GM18867 (cell line): ENCODE results near the gene ARSJ.

Experiments used
- ATAC-seq: cut with Tn5 transposase; IDR thresholded peaks from one replicate; pipeline ENCODE4 v1.9.1; 2021; ENCODE audit warnings: mild to moderate bottlenecking, moderate library complexity; ENCODE audit not compliant: unreplicated experiment

ARSJ gene

DNA sequence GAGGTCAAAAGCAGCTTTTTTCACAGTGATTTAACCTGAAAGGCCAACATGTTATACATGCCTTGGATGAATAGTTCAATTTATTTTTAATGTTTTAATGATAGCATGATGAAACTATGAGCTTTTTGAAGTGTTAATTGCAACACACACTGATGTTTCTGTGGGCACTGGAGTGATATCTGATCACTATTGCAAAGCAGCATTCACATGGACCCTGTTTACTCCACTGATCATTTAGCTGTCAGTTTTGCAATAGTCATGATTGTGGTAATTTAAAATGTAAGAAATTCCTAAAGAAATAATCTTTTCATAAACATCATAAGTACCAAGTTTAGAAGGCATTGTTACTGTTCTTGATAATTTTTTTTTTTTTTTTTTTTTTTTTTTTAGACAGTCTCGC, 74.1 kb downstream of the ARSJ start:
- ATAC-seq, result no peak

DNA sequence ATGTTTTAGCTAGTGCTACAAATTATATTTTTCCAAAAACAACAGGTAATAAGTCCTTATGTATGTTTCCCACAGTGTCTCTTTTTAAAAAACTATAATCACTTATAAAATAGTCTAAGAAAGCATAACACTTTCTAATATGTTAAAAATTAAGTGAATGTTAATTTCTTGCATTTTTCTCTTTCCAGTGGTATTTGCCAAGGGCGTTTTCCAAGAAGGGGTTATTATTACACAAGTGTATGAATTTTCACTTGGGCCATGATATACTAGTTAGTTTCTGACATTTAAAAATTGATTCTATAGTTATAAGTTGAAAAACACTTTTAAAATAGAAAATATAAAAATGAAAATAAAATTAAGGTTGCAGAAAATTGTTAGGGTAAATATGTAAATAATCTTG, 74.6 kb downstream of the ARSJ start:
- ATAC-seq, result no peak

DNA sequence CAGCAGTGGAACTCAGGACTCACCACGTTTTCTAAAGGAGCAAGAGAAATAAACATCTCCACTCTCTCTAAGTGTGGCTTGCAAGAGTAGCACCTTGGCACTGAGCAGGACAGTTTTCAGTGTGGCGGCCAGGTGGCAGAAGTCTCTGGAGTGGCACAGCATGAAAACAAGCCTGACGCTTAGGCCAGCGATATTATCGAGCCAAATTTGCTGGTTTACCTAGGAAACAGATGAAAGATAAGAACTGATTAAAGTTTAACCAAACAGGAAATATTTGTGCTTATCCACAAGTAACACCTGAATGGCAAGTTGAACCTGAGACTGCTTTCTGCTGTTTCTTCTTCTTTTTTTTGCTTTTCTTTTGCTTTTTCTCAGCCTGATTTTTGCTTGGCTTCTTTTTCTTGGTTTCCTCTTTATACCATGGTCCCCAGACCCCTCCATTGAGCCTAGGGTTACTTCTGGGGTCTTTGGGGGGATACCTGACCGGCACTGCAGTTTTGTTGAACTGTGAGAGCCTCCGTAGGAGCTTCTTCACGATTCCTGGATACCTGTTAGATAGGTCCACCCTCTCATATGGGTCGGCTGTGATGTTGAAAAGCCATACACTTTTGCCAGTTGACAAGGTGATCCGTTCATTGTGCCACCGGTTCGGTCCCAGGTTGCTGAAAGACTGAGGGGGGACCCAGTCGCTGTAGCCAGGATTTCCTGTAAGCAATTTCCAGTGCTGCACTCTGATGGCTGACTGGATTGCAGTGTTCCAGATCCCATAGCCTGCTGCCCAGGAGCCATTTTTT, 77.3 kb downstream of the ARSJ start:
- ATAC-seq, result peak; percentile 34

DNA sequence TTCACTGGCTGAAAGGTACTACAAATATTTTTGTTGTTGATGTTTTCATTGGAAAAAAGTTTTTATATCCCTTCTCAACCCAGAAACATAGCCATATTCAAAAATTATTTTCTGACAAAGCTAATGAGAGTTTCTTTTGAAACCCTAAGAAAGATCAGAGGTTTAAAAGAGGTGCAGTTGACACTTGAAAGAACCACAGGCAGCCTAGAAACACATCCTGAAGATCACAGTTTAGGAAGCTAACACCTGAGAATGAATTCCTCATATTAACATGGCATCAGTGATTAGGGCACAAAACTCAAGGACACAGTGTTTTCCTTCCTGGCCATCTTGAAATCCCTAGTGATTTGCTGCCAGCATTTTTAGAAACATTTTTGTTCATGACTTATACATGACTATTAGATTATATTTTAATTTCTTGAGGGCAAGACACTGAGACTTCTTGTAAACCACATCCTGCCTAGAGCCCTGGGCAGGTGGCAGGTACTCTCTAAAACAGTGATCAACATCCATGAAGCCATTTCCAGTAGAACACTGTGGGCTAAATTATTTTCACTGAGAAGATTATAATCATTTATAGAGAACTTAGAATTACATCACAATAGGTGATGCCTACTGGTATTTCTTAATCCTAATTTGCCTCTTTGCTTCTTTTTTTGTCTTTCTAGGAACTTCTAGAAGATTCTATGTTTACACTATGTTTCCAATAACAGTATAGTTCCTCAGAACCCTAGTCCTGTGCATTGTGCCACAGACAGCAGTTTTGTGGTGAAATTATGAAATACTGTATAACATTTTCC, 80.0 kb downstream of the ARSJ start:
- ATAC-seq, result peak; percentile 96

DNA sequence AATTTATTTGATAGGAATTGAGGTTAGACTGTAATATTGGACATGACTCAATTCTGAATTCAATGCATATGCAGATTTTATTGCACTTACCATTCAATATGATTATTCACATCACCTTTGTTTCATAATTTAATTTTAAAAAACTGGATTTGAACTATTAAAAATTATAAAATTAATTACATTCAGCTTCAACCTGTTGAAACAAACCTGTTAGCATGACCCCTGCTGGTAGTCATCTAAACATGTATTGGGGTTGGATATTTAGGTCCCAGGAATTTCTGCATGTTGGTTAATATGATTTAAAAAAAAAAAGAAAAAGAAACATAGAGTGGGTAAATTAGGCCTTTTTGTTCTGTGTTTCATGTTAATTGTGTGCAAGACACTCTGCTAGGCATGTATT, 85.9 kb downstream of the ARSJ start:
- no peak for ATAC-seq

DNA sequence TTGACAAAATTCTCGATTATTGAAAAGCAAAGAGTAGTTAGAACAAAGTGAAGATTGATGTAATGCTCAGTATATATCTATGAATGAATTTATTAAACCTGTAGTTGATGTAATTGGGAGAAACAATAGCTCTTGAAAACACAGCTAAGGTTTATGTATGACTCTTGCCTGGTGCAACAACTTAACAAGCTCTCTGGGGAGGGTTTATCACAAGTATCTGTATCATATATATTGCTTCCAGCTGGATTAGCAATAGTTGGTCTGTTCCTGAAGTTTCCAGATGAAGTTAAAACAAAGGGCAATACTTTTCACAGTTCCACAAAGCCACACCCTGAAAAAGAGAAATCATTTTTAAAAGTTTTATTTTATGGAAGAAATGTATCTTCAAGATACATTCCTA, 91.4 kb downstream of the ARSJ start:
- ATAC-seq, result no peak

DNA sequence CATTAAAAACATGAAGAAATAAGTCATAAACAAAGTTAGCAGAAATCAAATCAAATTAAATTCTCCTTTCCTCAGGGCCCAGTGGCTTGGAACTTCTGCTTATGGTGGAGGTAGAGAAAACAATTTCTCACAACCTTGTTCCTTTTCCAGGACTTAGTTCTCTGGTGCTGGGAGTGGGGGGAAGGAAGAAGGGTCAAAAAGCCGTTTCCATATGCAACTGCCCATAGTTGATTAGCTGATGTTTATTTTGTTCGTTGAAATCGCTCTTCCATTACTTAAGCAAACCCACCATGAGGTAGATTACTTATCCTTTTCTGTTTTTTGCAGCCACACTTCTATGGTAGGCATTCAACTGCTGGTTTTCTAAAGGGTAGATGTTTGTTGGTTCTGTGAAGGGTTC, 94.2 kb downstream of the ARSJ start:
- no peak for ATAC-seq

DNA sequence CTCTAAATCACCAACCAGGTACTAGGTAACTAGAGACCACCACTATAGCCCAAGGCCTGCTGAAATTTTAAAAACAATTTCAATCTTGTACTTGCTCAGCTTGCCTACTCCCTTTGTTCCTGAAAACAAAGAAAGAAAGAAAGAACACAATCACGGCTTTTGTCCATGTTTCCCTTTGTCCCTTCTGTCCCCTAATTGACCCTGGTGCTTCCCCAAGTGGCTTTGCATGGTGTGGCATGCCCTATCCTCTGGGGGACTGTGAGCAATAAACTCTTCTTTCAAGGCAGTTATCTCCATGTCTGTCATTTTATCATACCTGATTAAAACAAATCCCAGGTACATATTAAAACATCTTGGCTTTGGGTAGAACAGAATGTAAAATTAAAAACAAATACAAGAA, 94.8 kb downstream of the ARSJ start:
- no peak for ATAC-seq

DNA sequence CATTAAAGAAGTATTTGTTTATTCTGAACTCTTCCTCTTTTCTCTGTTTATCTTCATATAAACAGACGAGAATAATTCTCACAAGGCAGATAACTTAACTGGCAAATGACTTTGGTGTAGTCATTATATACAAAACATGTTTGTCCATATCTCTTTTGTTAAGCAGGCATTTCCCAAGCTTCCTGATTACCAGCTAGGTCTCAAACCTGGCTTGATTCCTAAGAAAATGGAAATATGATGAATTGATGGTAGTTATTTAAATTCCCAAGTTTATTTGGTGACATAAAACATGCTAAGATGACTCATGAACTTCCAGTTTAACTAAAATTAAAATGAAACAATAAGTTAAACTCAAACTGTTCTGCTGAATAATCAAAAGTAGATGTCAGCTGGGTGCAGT, 96.8 kb downstream of the ARSJ start:
- no peak for ATAC-seq

DNA sequence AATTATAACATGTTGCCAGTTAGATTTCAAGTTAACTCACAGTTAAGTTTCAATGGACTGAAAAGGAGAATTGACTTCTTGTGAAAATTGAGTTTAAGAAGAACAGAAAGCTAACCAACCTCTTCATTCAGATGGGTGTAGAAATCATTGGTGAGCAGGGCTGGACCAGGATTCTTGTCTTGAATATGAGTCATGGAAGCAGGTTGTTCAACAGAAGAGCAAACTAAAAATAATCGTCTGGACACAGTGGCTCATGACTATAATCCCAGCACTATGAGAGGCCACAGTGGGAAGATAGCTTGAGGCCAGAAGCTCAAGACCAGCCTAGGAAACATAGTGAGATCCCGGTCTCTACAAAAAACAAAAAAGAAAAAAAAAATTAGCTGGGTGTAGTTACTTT, 98.2 kb downstream of the ARSJ start:
- no peak for ATAC-seq

DNA sequence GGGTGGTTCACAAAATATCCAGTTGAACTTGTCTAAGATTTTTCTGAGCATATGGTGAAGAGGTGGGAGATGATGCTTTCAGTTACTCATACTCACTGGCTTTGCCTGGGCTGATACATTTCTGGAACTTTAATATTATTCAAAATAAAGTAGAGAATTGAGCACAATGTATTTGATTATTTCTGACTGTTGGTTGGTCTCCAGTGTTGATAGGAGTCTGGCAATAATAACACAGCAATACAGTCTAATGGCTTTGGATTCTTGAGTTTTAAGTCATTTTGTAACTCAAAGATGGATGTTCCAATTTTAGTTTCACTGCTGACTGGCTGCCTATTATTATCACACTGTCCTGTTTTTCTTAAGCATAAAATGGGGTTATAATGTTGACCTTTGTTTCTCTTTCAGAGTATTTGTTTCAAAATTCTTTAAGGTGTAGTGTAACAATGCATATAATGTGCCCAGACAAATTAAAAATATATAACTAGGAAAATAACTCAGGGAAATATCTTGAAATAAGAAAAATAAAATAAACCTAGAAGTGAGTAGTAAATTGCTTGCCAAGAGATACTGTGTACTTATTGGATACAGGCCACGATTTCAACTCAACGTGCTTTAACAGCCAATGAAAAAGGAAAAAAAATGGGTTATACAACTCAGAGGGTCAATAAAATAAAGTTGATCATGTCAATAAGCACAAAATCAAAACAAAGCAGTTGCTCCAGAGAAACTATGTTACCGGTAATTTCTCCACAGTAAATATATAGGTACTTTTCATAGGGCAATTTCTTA, 99.0 kb downstream of the ARSJ start:
- no peak for ATAC-seq

DNA sequence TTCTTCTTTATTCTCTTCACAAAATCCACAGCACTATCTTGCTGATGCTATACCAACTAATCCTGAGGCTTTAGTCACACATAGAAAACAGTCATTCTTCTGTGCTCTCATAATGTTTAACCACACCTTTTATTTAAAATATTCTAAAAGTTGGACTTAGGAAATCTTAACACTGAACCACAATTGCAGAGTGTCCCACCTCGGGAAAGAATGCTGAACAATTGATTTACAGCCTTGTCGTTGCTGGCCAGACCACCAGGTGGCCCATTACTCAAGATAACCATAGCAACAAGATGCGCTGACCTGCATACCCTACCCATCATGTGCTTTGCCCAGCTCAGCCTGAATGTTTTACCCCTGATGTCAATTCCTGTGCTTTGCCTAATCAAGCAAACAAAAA, 100.8 kb downstream of the ARSJ start:
- no peak for ATAC-seq

DNA sequence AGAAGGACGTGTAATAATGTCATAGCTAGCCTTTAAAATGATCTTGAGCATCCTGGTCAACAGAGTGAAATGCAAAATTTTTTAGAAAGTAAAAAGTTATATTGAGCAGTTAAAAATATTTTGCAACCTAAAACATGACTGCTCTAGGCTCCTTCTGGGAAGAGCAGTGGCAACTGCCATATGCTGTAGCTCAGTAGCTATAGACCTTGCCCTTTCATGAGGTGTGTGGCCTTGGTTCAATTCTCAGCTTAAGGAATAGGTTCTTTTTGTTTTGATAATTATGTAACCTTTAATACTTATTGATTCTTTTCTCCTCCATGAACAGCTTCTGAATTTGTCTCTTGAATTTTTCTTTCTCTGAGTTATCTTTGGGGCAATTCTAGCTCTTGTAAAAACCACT, 105.0 kb downstream of the ARSJ start:
- ATAC-seq, result no peak

DNA sequence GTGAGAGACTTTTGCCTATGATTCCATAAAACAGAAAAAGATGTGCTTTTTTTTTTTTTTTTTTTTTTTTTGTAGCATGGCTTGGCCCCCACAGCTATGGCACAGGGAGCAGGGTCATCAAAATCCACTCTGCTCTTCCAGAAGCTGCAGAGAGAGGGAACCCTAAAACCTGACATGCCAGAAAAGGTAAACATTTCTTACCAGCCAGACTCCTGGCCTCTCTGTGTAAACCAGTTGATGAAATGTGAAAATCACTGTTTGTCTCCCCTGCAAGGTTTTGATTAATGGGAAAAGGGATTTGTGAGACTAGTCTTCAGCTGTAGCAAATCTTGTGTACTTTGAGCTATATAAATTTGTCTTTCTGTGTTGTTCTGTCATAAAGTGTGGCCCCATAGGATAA, 105.9 kb downstream of the ARSJ start:
- no peak for ATAC-seq

DNA sequence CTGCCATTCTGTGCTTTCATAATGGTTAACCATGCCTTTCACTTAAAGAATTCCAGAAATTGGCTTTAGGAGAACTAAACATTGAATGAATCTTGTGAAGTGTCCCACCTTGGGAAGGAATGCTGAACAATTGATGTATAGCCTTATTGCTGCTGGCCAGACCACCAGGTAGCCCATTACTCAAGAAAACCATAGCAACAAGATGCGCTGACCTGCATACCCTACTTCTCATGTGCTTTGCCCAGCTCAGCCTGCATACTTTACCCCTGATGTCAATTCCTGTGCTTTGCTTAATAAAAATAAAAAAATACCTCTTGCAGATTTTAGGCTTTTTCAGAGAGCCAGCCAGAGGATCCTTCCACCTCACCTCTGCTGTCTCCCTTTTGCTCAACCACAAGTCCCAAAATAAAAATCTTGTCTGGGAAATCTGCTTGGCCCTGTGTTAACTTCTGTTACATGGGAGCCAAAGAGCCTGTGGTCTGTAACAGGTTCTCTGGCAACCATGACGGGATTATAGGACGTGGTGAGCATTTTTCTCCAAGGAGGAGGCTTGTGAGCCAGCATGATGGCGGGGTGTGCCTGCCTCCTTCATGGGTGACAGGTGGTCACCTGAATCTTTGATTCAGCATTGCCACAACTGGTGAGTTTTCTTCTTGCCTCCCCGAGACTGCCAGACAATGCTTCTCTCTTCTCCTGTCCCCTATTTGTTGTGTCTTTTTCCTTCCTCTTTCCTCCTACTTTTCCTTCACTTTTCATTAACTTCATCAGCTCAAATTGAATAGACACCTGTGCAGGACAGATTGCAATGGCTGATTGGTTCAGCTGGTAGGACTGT, 106.8 kb downstream of the ARSJ start:
- ATAC-seq, result no peak

DNA sequence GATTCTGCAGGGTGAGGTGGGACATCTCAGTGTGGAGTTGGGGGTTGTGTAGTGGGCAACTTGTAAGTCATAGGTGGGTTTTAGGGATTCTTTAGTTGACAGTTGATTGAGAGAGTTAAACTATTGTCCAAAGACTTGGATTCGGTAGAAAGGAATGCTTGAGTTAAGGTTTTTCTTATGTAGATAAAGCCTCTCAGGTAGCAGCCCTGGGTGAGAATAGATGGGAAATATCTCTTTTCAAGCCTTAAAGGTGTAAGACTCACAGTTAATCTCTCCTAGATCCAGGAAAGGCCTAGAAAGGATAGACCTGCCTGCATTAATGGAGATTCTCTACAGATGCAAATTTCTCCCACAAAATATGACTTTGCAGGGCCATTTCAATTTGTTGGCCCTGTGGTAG, 108.4 kb downstream of the ARSJ start:
- no peak for ATAC-seq

DNA sequence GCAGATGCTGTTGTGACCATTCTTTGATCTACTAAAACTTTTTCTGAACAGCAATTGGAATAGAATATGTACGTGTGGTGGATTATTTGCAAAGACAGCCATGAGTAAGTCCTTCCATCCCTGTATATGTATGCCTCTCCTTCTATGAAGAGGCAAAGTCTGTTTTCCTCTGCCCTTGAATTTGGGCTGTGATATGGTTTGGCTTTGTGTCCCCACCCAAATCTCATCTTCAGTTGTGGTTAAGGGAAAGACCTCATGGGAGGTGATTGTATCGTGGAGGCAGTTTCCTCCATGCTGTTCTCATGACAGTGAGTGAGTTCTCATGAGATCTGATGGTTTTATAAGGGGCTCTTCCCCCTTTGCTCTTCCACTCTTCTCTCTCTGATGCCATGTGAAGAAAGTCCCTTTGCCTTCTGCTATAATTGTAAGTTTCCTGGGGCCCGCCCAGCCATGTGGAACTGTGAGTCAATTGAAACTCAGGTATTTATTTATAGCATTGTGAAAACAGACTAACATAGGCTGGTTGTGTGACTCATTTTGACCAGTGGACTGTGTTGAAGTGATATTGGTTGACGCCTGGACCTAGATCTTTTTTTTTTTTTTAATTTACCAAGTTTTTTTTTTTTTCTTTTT, 109.6 kb downstream of the ARSJ start:
- peak; percentile 87 for ATAC-seq

DNA sequence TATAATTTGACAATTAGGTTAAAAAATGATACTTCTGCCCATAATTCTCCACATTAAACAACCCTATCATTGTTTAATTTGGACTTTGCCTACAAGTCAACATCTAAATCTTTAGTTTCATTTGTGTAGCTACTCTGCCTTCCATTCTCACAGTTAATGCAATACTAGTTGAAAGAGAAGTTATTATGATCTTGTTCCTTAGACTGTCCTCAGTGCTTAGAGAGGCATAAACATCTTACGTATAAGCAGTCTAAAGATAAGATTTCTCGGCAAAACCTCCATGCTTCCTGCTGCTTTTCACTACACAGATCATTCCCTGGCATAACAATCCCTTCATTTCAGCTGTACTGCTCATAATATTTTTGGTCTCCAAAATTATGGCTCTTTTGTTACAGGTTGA, 112.8 kb downstream of the ARSJ start:
- ATAC-seq, result no peak

DNA sequence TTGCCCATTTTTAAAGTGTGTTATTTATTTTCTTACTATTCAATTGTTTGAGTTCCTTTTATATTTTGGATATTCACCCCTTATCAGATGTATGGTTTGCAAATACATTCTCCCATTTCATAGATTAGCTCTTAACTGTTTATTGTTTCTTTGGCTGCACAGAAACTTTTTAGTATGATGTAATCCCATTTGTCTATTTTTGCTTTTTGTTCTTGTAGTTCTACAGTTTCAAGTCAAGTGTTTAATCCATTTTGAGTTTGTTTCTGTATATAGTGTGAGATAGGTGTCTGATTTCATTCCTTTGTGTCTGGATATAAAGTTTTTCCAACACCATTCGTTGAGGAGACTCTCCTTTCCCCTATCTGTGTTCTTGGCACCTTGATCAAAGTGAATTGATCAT, 120.5 kb downstream of the ARSJ start:
- no peak for ATAC-seq

DNA sequence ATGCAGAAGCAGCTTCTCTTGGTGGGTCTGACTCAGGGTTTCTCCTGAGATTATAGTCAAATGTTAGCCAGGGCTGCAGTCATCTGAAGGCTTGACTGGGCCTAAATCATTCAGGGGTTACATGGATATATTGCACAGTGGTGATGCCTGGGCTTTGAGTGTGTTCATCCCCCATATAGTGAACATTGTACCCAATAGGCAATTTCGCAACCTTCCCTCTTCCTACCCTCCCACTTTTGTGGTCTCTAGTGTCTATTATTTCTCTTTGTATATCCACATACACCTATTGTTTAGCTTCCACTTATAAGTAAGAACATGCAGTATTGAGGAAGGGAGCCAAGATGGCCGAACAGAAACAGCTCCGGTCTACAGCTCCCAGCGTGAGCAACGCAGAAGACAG, 127.6 kb downstream of the ARSJ start:
- ATAC-seq, result no peak
